ENCODE results near the gene TEC. TPM values are rescaled to one million over a fixed set of nuclear protein-coding genes. Genes with fewer than 3 reads are reported as not detected.

Gene TEC
- total RNA-seq, 1 experiment from 2014 or later = 4.5 TPM

GRCh38 chr4:48112017-48112667 lies 157.5 kb downstream of the TEC start:
- ATAC-seq (no peak), DNase-seq (ENCODE audit: low read depth, low spot score) (no peak)
- H3K27ac ChIP-seq (ENCODE audit: low read depth, low read length) = no peak overlapping the region
- H3K4me3 ChIP-seq (replicated peaks in 1 of 2; ENCODE audit: low read depth in 1 of 2, low read length in 2 of 2) = no peak overlapping the region
- H4K20me1 ChIP-seq (ENCODE audit: insufficient read depth) = no peaks in the 10 kb centered on the region
- CTCF ChIA-PET = no interaction called here
- H3K9ac ChIP-seq (ENCODE audit: low read length) = no peak overlapping the region
- H3K4me1 ChIP-seq (ENCODE audit: control insufficient read depth in 1 of 2, insufficient read depth in 2 of 2, low read length in 2 of 2) = peaks cover 0 to 8% of the 10 kb centered on the region in 2 experiments; a peak in 2 of 4 replicates
- TF ChIP-seq ATF3 (IDR thresholded peaks at IDR 0.05) = no peak
- TF ChIP-seq POLR2AphosphoS5 (IDR thresholded peaks at IDR 0.05; ENCODE audit: low read depth, low read length) = no peak
- TF ChIP-seq SIN3A (IDR thresholded peaks at IDR 0.05; ENCODE audit: low read depth) = no peak
- no peak for TF ChIP-seq MAX (IDR thresholded peaks at IDR 0.05)
- TF ChIP-seq CTCF (IDR thresholded peaks at IDR 0.05 in 2 of 3, conservative IDR thresholded peaks at IDR 0.05 in 1 of 3; ENCODE audit: borderline replicate concordance in 1 of 3, insufficient read depth in 1 of 3, low read depth in 2 of 3, low read length in 2 of 3) = no peak
- TF ChIP-seq POLR2A (IDR thresholded peaks at IDR 0.05; ENCODE audit: borderline replicate concordance, extremely low read depth, insufficient read depth, insufficient read length) = no peak
- H2AFZ ChIP-seq (ENCODE audit: low read depth, low read length, poor library complexity, severe bottlenecking) = no peak overlapping the region
- no peaks in the 10 kb centered on the region for H3K9me3 ChIP-seq (ENCODE audit: control insufficient read depth in 1 of 2, insufficient read depth in 1 of 2, low read depth in 1 of 2, low read length in 2 of 2)
- H3K9me2 ChIP-seq (ENCODE audit: insufficient read depth) = no peaks in the 10 kb centered on the region
- H3K36me3 ChIP-seq (ENCODE audit: control insufficient read depth in 1 of 2, insufficient read depth in 2 of 2, low read length in 2 of 2) = no peaks in the 10 kb centered on the region
- no TSS peak for BruUV-seq (replicated peaks)
- H3K4me2 ChIP-seq (ENCODE audit: low read length) = no peak overlapping the region
- POLR2A ChIA-PET = no interaction called here
- intact Hi-C loops (cut with micrococcal nuclease) = no loop called here
- no peaks in the 10 kb centered on the region for H3K79me2 ChIP-seq (ENCODE audit: insufficient read depth, low read length)
- RAD21 ChIA-PET (ENCODE audit: low non-redundant PET in 1 of 2, low total read pairs in 2 of 2, uncharacterized antibody in 2 of 2, unreplicated experiment in 2 of 2) = no interaction called here
- no peaks in the 10 kb centered on the region for H3K27me3 ChIP-seq (ENCODE audit: insufficient read depth, low read length)
